ENCODE data around the gene GLYATL1B. TPM values are rescaled to one million over a fixed set of nuclear protein-coding genes. Genes with fewer than 3 reads are reported as not detected.
"Not testable (repeated sequence)": the region's sequence is repeated elsewhere in the genome, so short reads cannot be mapped to it uniquely, and the experiment has no call there.

Gene GLYATL1B
- total RNA-seq, 1 donor from 2014 or later: not detected

DNA sequence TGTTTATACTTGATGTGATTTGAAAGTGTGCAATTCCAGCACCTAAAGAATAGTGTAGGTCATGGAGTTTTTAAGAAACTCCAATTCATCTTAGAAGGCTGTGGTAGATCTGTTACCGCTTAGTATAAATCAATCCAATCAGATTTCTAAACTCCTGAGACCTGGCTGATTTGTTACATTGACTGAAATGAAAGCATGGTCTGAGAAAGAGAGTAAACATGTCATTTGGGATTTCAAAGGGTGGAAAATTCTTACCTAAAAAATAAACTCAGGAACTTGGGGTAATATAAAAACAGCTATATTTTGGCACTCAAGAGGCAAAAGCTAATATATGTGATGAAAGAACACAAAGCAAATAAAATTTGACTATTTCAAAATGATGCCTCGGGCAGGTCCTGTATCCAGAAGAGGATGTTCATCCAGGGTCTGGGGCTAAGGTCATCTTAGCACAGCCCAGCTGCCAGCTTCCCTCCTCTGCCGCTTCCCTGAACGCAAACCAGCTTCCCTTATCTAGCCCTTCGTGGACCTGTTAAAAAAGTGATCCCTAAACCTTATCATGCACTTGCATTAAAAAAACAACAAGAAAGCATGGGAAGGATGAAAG lies 10.0 kb downstream of the GLYATL1B start:
- not testable (repeated sequence) for DNase-seq (ENCODE audit: low spot score)

GRCh38 chr11:59097113-59097708 lies 11.1 kb downstream of the GLYATL1B start:
- DNase-seq (ENCODE audit: low spot score): peak; percentile 65

DNA sequence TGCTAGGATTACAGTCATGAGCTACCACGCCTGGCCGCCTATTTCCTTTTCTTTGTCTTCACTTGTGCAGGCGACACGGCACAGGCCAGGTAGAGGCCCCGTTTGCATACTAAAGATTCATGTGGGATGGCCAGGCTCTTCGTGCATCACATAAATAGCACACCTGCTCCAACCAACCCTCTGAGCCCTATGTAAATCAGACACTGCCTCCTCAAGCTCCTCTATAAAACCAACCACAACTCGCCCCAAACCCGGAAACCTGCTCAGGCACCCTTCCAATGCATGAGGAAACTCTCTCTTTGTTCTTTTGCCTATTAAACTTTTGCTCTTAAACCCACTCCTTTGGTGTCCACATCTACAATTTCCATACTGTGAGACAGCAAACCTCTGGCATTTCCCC lies 11.8 kb downstream of the GLYATL1B start:
- not testable (repeated sequence) for DNase-seq (ENCODE audit: low spot score)

- DNase-seq (ENCODE audit: low spot score): peak; percentile 62
Measured at GRCh38 chr11:59102259-59102765, 16.2 kb downstream of the GLYATL1B start.

DNA sequence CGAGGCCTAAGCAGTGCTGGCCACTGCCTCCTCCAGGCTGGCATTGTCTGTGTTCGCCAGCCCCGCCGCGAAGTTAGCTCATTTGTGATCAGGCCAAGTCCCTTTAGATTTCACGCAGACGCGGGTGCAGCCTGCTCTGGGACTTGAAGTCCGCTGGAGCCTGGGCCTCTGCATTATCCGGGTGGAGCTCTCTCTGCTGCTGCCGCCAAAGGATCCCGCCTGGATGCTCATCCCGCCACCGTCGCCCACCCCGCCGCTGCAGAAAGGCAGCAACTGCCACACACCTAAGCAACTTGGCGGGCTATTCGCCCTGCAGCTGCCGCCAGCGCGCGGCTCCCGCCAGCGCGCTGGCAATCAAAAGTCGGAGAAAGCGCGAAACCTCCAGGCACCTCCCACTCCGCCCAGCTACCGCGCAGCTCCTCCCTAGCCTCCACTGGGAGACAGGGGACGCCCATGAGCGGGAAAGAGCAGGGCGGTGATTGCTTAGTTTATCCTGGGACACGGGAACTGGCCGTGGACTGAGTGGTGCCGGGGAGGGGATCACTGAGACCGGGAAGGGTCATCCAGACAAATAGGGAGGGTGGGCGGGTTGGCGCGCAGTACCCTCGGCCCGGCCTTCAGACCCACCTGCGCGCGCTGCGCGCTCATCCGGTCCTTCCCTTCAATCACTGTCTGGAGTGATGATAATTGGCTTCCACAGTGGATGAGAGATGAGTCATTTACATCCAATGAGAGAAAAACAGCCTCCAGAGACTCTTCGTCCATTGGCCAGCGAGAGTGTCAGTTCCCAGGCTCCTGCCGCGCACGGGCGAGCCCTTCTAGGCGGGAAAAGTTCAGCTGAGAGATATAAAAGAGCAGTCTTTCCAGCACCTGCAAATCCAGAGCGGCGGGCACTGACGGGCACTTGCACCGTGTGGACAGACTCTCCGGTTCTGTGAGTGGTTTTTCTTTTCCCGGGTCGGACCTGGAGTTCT lies 20.5 kb downstream of the GLYATL1B start, which contains the start of gene FAM111B:
Gene FAM111B, plus strand, starts transcription at position 875 of the 974 bp plus-strand sequence. CDS start 2,389 bp downstream, outside the sequence.
- peak; percentile 90 for DNase-seq (ENCODE audit: low spot score)

- not testable (repeated sequence) for DNase-seq (ENCODE audit: low spot score)
Measured at GRCh38 chr11:59107721-59108120, 21.6 kb downstream of the GLYATL1B start.

DNA sequence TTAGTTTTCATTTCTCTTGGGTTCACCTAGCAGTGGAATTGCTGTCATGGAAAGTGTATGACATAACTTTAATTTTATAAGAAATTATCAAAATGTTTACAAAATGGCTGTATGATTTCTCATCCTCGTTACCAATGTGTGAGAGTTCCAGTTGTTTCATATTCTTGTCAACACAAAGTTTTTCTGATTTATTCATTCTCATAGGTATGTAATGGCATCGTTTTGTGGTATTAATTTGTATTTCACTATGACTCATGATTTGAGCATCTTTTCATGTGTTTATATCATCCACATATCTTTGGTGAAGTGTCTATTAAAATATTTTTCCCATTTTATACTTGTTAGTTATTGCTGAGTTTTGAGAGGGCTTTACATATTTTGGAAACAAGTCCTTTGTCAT lies 26.4 kb downstream of the GLYATL1B start:
- no peak for DNase-seq (ENCODE audit: low spot score)

DNA sequence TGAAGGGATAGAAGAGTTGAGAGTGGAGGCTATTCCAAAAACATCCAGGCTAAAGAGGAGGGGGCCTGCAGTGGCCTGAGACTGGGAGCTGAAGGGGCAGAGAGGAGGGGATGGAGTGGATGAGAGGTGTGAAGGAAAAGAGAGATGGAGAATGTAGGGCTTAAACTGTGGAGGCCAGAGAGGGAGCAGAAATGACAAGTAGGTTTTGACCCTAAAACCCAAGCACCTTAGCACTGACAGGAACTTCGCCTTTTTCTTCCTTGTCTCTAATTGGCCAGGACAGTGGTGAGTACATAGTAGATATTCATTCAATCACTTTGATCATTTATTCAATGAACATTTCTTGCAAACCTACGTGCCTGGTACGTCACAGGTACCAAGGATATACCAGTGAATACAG lies 28.2 kb downstream of the GLYATL1B start:
- no peak for DNase-seq (ENCODE audit: low spot score)

DNA sequence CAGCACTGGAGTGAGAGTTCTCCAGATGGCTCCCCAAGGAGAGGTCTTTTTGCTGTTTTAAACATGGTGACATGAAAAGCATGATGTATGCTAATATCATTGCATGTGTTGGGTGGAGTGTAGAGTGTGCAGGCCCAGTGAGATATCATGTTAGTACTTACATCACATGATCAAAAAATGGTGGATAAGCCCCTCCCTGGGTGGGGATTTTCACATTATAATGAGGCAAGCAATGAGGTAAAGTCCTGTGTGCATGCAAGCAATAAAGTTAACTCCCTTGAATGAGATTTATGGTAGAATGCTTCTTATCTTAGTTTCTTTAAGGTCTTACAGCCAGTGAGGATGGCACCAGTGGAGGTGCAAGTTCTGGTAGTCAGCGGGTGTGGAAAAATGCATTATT lies 29.4 kb downstream of the GLYATL1B start:
- DNase-seq (ENCODE audit: low spot score): no peak

- DNase-seq (ENCODE audit: low spot score): no peak
Measured at GRCh38 chr11:59117774-59118173, 31.7 kb downstream of the GLYATL1B start.

- no peak for DNase-seq (ENCODE audit: low spot score)
Measured at GRCh38 chr11:59119826-59120225, 33.7 kb downstream of the GLYATL1B start.

- DNase-seq (ENCODE audit: low spot score): peak; percentile 81
Measured at GRCh38 chr11:59135648-59136461, 49.7 kb downstream of the GLYATL1B start.

GRCh38 chr11:59136551-59136950 lies 50.4 kb downstream of the GLYATL1B start:
- not testable (repeated sequence) for DNase-seq (ENCODE audit: low spot score)

- DNase-seq (ENCODE audit: low spot score): no peak
Measured at GRCh38 chr11:59137190-59137589, 51.1 kb downstream of the GLYATL1B start.

DNA sequence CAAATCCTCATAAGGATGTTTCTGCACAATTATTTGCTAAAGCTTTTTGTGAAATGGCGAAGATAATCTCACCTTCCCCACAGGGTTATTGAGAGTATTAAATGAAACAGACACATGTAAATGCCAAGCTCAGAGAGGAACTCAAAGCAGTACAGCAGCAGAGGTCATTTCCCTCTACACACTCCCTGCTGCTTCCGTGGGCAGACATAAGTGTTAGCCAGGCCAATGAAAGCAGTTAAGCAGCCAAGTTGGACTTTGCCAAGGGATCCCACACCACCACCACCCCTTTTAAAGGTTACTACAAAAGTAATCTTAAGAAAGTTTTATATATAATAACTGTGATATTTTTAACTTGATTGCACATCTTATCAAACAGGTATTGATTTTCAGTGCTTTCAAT lies 52.5 kb downstream of the GLYATL1B start:
- no peak for DNase-seq (ENCODE audit: low spot score)

DNA sequence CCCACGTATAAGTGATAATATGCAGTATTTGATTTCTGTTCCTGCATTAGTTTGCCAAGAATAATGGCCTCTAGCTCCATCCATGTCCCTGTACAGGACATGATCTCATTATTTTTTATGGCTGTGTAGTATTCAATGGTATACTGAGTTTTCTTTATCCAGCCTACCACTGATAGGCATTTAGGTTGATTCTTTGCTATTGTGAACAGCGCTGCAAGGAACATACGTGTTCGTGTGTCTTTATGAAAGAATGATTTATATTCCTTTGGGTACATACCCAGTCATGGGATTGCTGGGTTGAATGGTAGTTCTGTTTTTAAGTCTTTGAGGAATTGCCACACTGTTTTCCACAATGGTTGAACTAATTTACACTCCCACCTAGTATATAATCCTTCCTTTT lies 55.1 kb downstream of the GLYATL1B start:
- DNase-seq (ENCODE audit: low spot score): no peak

GRCh38 chr11:59141673-59142460 lies 55.8 kb downstream of the GLYATL1B start:
- no peak for DNase-seq (ENCODE audit: low spot score)

DNA sequence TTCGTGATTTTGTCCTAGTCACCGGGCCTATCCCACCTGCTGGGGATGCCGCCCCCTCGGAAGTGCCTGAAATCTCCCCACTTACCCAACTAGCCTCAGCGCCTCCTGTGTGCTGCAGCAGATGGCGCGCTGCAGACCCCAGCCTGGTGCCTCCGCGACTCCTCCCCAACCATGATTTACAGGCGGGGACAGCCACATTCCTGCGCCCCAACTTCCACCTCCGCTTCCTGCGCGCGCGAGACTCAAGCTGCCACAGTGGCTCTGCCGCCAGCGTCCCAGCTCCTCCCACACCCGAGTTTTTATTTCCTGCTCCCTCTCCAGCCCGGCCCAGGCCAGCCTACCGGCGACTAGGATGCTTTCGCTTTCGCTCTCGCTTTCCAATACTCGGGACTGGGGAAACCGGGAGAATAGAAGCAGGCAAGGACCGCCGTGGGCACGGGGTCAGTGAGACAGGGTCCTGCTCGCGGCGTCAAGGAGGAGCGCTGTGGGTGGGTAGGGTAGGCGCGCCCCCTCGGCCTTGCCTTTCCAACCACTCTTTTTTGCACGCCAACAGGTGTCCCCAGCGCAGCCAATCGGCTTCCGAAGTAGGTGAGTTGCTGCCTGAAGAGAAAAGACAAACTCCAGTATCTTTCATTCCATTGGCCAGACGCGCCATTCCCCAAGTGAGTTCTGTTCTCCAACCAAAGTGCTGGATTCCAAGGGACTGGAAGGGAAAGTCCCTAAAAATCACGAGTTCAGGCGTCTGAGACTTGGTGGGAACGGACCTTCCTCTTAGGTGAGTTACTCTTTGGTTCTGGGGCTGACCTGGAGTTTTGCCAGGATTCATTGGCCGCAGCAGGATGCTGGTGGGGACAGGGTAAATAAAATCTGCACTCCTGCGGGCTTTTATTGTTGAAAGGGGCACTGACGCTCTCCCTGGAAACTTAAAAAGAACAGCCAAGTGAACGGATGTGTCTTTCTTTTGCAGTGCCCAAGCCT lies 56.7 kb downstream of the GLYATL1B start, which contains the start of gene FAM111A:
Gene FAM111A, plus strand, starts transcription at position 327 of the 978 bp plus-strand sequence. CDS start 6,017 bp downstream, outside the sequence.
- peak; percentile 90 for DNase-seq (ENCODE audit: low spot score)

GRCh38 chr11:59144096-59144495 lies 58.0 kb downstream of the GLYATL1B start:
- no peak for DNase-seq (ENCODE audit: low spot score)

Measured in mucosa of gallbladder (tissue), 1 donor.